Trophoblast cell (in vitro differentiated cells and primary cell): Measurements from ENCODE around the gene PGS1.
A peak's percentile ranks its signal among the peaks of the same experiment; 100 is the strongest.

Experiments
- DNase-seq, 2 donors: peaks; one replicate each; pipeline ENCODE4 v3.0.0-alpha.2; 2016
- H2AFZ ChIP-seq: 2 replicates; pipeline ENCODE4 v1.6.1; 2013; ENCODE audit warnings: low read length, moderate library complexity, mild to moderate bottlenecking; ENCODE audit not compliant: insufficient read depth, poor library complexity
- H2AK5ac ChIP-seq: 2 replicates; pipeline ENCODE4 v1.6.1; 2013; ENCODE audit warnings: mild to moderate bottlenecking, low read length
- H2BK120ac ChIP-seq: 2 replicates; pipeline ENCODE4 v1.6.1; 2013; ENCODE audit warnings: low read length, mild to moderate bottlenecking, moderate library complexity; ENCODE audit not compliant: insufficient read depth, poor library complexity
- H2BK12ac ChIP-seq: 2 replicates; pipeline ENCODE4 v1.6.1; 2013; ENCODE audit warnings: mild to moderate bottlenecking, low read length, moderate library complexity
- H2BK5ac ChIP-seq: 2 replicates; pipeline ENCODE4 v1.6.1; 2013; ENCODE audit warnings: low read length, low read depth, moderate library complexity, mild to moderate bottlenecking; ENCODE audit not compliant: poor library complexity
- H3K14ac ChIP-seq: 2 replicates; pipeline ENCODE4 v1.6.1; 2013; ENCODE audit warnings: mild to moderate bottlenecking, low read length
- H3K18ac ChIP-seq: 2 replicates; pipeline ENCODE4 v1.6.1; 2013; ENCODE audit warnings: mild to moderate bottlenecking, low read length
- H3K23ac ChIP-seq: 2 replicates; pipeline ENCODE4 v1.6.1; 2013; ENCODE audit warnings: low read length
- H3K27ac ChIP-seq: 2 replicates; pipeline ENCODE4 v1.5.1; 2013; ENCODE audit warnings: low read depth, mild to moderate bottlenecking, inconsistent platforms, low read length, moderate library complexity
- H3K27me3 ChIP-seq: 2 replicates; pipeline ENCODE4 v1.6.1; 2013; ENCODE audit warnings: inconsistent platforms, mild to moderate bottlenecking, low read length, moderate library complexity; ENCODE audit not compliant: insufficient read depth
- H3K36me3 ChIP-seq, 2 experiments: 1 replicate in 1 of 2; 2 replicates in 1 of 2; pipeline ENCODE4 v1.6.1; 2013; ENCODE audit warnings: low read length in 2 of 2, mild to moderate bottlenecking in 2 of 2, moderate library complexity in 1 of 2; ENCODE audit not compliant: insufficient read depth in 2 of 2, control insufficient read depth in 1 of 2
- H3K4ac ChIP-seq: 2 replicates; pipeline ENCODE4 v1.6.1; 2013; ENCODE audit warnings: low read depth, mild to moderate bottlenecking, low read length, moderate library complexity
- H3K4me1 ChIP-seq, 2 experiments: 1 replicate in 1 of 2; 2 replicates in 1 of 2; pipeline ENCODE4 v1.6.1; 2013; ENCODE audit warnings: low read length in 2 of 2, mild to moderate bottlenecking in 2 of 2, moderate library complexity in 1 of 2; ENCODE audit not compliant: insufficient read depth in 2 of 2, control insufficient read depth in 1 of 2
- H3K4me2 ChIP-seq: 2 replicates; pipeline ENCODE4 v1.6.1; 2013; ENCODE audit warnings: inconsistent platforms, mild to moderate bottlenecking, low read length, moderate library complexity
- H3K4me3 ChIP-seq: 2 replicates; pipeline ENCODE4 v1.5.1; 2013; ENCODE audit warnings: mild to moderate bottlenecking, low read depth, low read length, inconsistent platforms
- H3K79me1 ChIP-seq: one replicate; pipeline ENCODE4 v1.6.1; 2013; ENCODE audit warnings: low read length
- H3K79me2 ChIP-seq: 2 replicates; pipeline ENCODE4 v1.6.1; 2013; ENCODE audit warnings: low read length, mild to moderate bottlenecking; ENCODE audit not compliant: control insufficient read depth, insufficient read depth, poor library complexity
- H3K9ac ChIP-seq: 2 replicates; pipeline ENCODE4 v1.6.1; 2013; ENCODE audit warnings: mild to moderate bottlenecking, low read length
- H3K9me3 ChIP-seq: 2 replicates; pipeline ENCODE4 v1.6.1; 2013; ENCODE audit warnings: low read depth, mild to moderate bottlenecking, control low read depth, inconsistent platforms, low read length; ENCODE audit not compliant: insufficient read depth
- H4K12ac ChIP-seq: 2 replicates; pipeline ENCODE4 v1.6.1; 2013; ENCODE audit warnings: low read depth, mild to moderate bottlenecking, low read length, moderate library complexity
- H4K8ac ChIP-seq: 2 replicates; pipeline ENCODE4 v1.6.1; 2013; ENCODE audit warnings: low read depth, mild to moderate bottlenecking, low read length, moderate library complexity
- H4K91ac ChIP-seq: one replicate; pipeline ENCODE4 v1.6.1; 2013; ENCODE audit warnings: low read depth, mild to moderate bottlenecking, low read length, moderate library complexity
- WGBS: extraction: QIAGEN DNeasy Blood & Tissue Kit; methylation state at CpG from one replicate; pipeline ENCODE4 v1.1.7; 2013; ENCODE audit warnings: missing lambda C conversion rate; ENCODE audit not compliant: insufficient read length, insufficient coverage; ENCODE audit errors: extremely low coverage; 5-methylcytosine and 5-hydroxymethylcytosine counted together

Gene PGS1

GRCh38 chr17:78376161-78376560, 2.3 kb upstream of the PGS1 start:
- H3K9me3 ChIP-seq, result no peaks in the 10 kb centered on the region
- H2BK5ac ChIP-seq, result peak overlapping the region; percentile 82
- peaks cover 0 to 2% of the 10 kb centered on the region in 2 experiments for H3K36me3 ChIP-seq
- H3K27me3 ChIP-seq, result no peaks in the 10 kb centered on the region
- peak overlapping the region; percentile 8 for H3K14ac ChIP-seq
- no peak overlapping the region for H3K4me3 ChIP-seq
- H2AFZ ChIP-seq, result no peak overlapping the region
- peaks cover 25% of the 10 kb centered on the region for H3K79me2 ChIP-seq
- H3K4me2 ChIP-seq, result no peak overlapping the region
- peaks cover 62% of the 10 kb centered on the region for H3K79me1 ChIP-seq
- peaks cover 38 to 44% of the 10 kb centered on the region in 2 experiments for H3K4me1 ChIP-seq
- no peak overlapping the region for H3K9ac ChIP-seq
- H2BK12ac ChIP-seq, result peak overlapping the region; percentile 53
- no peak for DNase-seq
- H4K12ac ChIP-seq, result no peak overlapping the region
- no peak overlapping the region for H3K18ac ChIP-seq
- no peak overlapping the region for H4K91ac ChIP-seq
- no peak overlapping the region for H2AK5ac ChIP-seq
- no CpG with 5 or more reads among the region's 5 CpGs for WGBS
- no peak overlapping the region for H2BK120ac ChIP-seq
- H4K8ac ChIP-seq, result no peak overlapping the region
- H3K23ac ChIP-seq, result no peak overlapping the region
- H3K4ac ChIP-seq, result no peak overlapping the region
- peak overlapping the region; percentile 100 for H3K27ac ChIP-seq

- H3K4me1 ChIP-seq, result peaks cover 33 to 47% of the 10 kb centered on the region in 2 experiments
- H3K79me1 ChIP-seq, result peaks cover 49% of the 10 kb centered on the region
- H3K18ac ChIP-seq, result peak overlapping the region; percentile 73
- H3K14ac ChIP-seq, result peak overlapping the region; percentile 79
- H3K23ac ChIP-seq, result no peak overlapping the region
- no peak overlapping the region for H3K9ac ChIP-seq
- H3K79me2 ChIP-seq, result peaks cover 27% of the 10 kb centered on the region
- peak overlapping the region; percentile 78 for H2AK5ac ChIP-seq
- no peak for DNase-seq
- H3K4me2 ChIP-seq, result peak overlapping the region; percentile 82
- peak overlapping the region; percentile 92 for H2BK5ac ChIP-seq
- peak overlapping the region; percentile 69 for H2BK120ac ChIP-seq
- peak overlapping the region; percentile 86 for H2BK12ac ChIP-seq
- no peaks in the 10 kb centered on the region for H3K9me3 ChIP-seq
- peaks cover 0 to 2% of the 10 kb centered on the region in 2 experiments for H3K36me3 ChIP-seq
- peak overlapping the region; percentile 96 for H4K91ac ChIP-seq
- H4K12ac ChIP-seq, result peak overlapping the region; percentile 55
- H3K27ac ChIP-seq, result peak overlapping the region; percentile 40
- peak overlapping the region; percentile 96 for H4K8ac ChIP-seq
- H3K27me3 ChIP-seq, result no peaks in the 10 kb centered on the region
- H2AFZ ChIP-seq, result peak overlapping the region; percentile 64
- H3K4ac ChIP-seq, result peak overlapping the region; percentile 99
- WGBS, result no CpG with 5 or more reads among the region's 14 CpGs
- no peak overlapping the region for H3K4me3 ChIP-seq
Observed at GRCh38 chr17:78377858-78378224, 608 bp upstream of the PGS1 start.

- Histone ChIP-seq H3K4me3 (peak overlapping the region; percentile 98), H3K4me2 (peak overlapping the region; percentile 82), H3K9ac (peak overlapping the region; percentile 97), H3K14ac (peak overlapping the region; percentile 94), H3K9me3 (no peaks in the 10 kb centered on the region), H4K8ac (peak overlapping the region; percentile 96), H2AK5ac (peak overlapping the region; percentile 96), H3K4me1 (peaks cover 23 to 40% of the 10 kb centered on the region in 2 experiments), H2AFZ (peak overlapping the region; percentile 87), H3K4ac (peak overlapping the region; percentile 99), H3K27ac (peak overlapping the region; percentile 79), H3K79me2 (peaks cover 28% of the 10 kb centered on the region), H3K18ac (peak overlapping the region; percentile 92), H2BK5ac (peak overlapping the region; percentile 92), H3K79me1 (peaks cover 38% of the 10 kb centered on the region), H4K12ac (peak overlapping the region; percentile 82), H4K91ac (peak overlapping the region; percentile 91), H2BK120ac (peak overlapping the region; percentile 69), H2BK12ac (peak overlapping the region; percentile 1), H3K23ac (peak overlapping the region; percentile 28), H3K36me3 (peaks cover 0 to 2% of the 10 kb centered on the region in 2 experiments), H3K27me3 (no peaks in the 10 kb centered on the region)
- peak; percentile 48 to 62 for DNase-seq
- no CpG with 5 or more reads among the region's 7 CpGs for WGBS
Observed at GRCh38 chr17:78379131-78379491, 662 bp downstream of the PGS1 start.

GRCh38 chr17:78380370-78380769, 1.9 kb downstream of the PGS1 start:
- H3K4me2 ChIP-seq, result no peak overlapping the region
- H2BK5ac ChIP-seq, result no peak overlapping the region
- H3K27me3 ChIP-seq, result no peaks in the 10 kb centered on the region
- H4K12ac ChIP-seq, result no peak overlapping the region
- no peak overlapping the region for H4K8ac ChIP-seq
- no peak overlapping the region for H3K9ac ChIP-seq
- WGBS, result no CpG with 5 or more reads among the region's 5 CpGs
- no peak overlapping the region for H3K23ac ChIP-seq
- peaks cover 0 to 2% of the 10 kb centered on the region in 2 experiments for H3K36me3 ChIP-seq
- no peak overlapping the region for H4K91ac ChIP-seq
- peaks cover 16 to 37% of the 10 kb centered on the region in 2 experiments for H3K4me1 ChIP-seq
- no peak overlapping the region for H3K4me3 ChIP-seq
- H3K4ac ChIP-seq, result peak overlapping the region; percentile 70
- H2AFZ ChIP-seq, result no peak overlapping the region
- H2BK120ac ChIP-seq, result no peak overlapping the region
- H3K18ac ChIP-seq, result no peak overlapping the region
- H3K27ac ChIP-seq, result no peak overlapping the region
- H3K79me2 ChIP-seq, result peaks cover 32% of the 10 kb centered on the region
- no peak overlapping the region for H2BK12ac ChIP-seq
- H3K14ac ChIP-seq, result no peak overlapping the region
- H3K9me3 ChIP-seq, result no peaks in the 10 kb centered on the region
- peaks cover 28% of the 10 kb centered on the region for H3K79me1 ChIP-seq
- DNase-seq, result no peak
- no peak overlapping the region for H2AK5ac ChIP-seq
